Suppressor macrophage (primary cell): ENCODE measurements around the gene KAZN.

Experiments used
- DNase-seq, 4 experiments: peaks; one replicate each; pipeline ENCODE4 v3.0.0-alpha.2; 2020 to 2022

KAZN gene

GRCh38 chr1:14944471-14944985, 346.0 kb downstream of the KAZN start:
- no peak for DNase-seq

DNA sequence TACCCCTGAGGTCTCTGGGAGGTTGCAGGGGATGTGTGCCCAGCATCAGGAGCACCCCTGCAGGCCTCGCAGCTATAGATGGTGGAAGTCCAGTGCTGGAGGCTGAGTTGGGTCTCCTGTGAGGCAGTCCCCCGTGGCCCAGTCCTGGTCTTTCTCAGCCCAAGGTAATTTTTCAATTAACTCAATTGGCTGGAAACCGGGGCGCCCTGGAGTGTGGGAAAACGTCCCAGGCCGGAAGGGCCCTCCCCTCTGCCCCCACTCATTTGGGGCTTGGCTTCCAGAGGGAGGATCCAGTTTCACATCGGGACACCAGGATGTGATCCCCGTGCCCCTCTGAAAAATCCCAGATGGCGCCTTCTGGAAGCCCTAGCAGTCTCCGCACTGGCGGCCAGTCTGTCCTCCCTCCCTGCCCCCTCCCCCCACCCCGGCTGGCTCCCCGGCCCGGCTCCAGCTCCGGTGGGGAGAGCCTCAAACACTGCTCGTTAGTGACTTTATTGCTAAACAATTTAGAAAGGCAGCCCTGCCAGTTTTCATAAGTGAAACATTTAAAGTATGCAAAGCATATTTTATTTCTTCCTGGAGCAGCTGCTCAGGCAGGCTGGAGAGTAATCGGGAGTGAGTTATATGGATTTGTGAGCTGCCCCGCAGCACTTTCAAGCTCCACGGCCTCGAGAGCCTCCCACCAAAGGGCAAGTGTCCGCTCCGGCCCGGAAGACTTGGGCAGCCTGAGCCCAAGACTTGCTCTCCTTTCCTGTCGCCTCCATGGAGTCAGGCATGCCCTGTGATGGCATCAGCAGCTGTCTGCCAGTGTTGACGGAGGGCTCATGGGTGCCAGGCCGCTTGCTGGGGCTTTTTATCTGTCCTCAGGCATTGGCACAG, 346.9 kb downstream of the KAZN start:
- DNase-seq = no peak

DNA sequence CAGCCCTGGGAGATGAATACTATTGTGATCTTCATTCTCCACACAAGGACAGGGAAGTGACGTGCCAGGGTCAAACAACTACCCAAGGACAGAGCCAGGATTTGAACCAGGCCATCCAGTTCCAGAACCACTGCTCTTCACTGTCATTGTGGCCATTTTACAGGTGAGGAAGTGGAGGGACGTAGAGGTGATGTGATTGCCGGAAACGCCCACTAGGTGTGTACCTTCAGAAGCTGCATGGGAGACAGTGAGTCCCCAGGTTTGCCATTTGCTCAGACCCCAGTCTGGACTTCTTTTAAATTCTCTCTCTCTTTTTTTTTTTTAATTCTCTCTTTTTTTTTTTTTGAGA, 347.5 kb downstream of the KAZN start:
- no peak for DNase-seq

DNA sequence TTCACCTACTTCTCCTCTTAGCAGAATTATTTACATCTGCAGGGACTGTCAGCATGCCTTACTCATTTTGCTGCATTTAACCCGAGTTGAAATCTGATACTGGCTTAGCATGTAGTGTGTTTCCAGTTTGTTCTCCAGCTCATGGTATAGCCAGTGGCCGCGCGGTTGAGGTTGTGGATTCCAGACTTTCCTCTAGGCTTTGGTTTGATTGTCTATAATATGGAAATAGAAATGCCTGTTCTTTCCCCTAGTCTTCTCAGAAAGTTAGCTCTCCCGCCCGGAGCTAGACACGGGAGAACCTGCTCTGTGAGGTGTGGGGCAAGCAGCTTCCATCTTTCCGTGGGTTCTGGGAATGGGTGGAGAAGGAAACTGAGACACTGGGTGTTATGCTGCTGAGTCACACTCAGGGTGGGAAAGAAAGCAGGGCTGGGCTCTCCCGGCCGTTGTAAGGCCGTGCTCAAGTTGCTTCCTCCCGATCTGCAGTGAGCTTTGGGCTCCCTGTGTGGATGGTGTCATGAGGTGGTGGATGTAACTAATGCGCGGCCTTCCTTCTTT, 348.3 kb downstream of the KAZN start:
- no peak for DNase-seq

GRCh38 chr1:14947421-14947820, 348.9 kb downstream of the KAZN start:
- DNase-seq = no peak

- no peak for DNase-seq
These were observed 349.7 kb downstream of the KAZN start for GRCh38 chr1:14948112-14948652.

- DNase-seq = no peak
These were observed 350.9 kb downstream of the KAZN start for GRCh38 chr1:14949270-14949835.

DNA sequence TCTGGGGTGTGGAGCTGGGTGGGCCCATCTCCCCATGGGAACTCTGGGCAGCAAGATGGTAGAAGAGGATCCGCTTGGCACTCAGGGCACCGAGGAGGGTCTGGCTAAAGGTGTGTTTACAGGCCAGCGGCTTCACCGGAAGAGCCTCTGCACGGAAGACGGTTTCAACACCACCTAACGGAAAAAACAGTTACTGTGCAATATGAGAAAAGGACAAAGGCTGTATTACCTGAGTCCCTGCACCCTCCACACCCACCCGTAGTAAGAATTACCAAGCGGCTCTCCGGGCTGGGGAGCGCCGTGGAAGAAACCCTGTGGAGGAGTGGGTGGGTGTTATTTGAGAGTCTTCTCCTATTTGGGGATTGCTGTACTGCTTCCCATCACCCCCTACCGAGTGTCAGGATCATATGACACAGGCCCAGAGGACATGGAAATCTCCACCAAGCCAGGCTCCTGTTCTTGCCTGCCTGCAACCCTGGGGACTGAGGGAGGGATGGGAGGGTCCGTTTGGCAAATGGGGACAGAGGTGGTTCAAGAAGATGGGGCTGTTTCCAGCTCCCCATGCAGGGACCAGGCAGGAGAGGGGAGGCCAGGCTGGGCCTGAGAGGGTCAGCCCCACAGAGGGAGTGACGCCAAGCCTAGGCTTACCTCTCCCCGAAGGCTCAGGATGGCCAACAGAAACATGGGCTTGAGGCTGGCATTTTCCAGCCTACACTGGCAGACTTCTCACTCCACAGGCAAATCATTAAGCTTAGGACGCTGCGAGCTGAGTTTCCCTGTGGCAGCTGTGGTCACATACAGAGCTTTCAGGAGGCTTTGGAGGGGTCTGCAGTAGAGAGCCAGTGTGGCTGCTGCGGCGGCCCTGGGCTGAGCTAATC, 351.6 kb downstream of the KAZN start:
- no peak for DNase-seq

GRCh38 chr1:14951766-14952165, 353.3 kb downstream of the KAZN start:
- no peak for DNase-seq

- no peak for DNase-seq
These were observed 354.3 kb downstream of the KAZN start for GRCh38 chr1:14952626-14953314.

DNA sequence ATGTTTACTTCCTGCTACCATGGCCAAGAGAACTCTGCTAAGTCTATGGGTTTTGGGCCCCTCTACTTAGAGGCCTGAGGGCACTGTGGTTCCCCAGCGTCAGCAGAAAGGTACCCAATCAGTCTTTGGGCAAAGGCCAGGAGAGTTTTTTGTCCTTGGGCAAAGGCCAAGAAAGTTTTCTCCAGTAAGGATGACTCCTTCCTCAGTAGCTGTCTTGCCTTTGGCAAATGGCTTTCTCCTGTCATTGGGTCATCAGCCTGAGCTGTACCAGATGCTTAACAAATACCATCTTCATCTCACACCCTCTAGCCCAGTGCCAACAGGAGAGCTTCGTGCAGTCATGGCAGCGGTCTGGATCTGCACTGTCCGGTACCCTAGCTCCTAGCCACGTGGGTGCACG, 355.7 kb downstream of the KAZN start:
- DNase-seq = no peak

DNA sequence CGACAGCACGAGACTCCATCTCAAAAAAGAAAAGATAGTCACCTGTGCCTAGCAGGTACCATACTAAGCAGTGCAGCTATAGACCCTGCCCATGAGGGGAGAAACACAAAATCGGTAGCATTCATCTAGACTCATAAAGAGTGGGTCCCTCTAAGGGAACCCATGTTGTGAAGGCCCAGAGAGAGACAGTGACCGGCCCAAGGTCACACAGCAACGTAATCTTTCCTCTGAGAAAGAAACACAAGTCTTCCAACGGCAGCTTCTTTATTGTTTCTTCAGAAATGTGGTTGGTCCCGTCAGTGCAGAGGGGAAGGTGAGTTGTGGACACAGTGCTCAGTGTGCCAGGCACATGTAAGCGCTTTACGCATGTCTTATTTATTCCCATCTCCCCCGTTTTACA, 356.4 kb downstream of the KAZN start:
- DNase-seq = no peak

GRCh38 chr1:14955402-14955801, 356.9 kb downstream of the KAZN start:
- DNase-seq = no peak

- no peak for DNase-seq
These were observed 357.5 kb downstream of the KAZN start for GRCh38 chr1:14955976-14956375.

DNA sequence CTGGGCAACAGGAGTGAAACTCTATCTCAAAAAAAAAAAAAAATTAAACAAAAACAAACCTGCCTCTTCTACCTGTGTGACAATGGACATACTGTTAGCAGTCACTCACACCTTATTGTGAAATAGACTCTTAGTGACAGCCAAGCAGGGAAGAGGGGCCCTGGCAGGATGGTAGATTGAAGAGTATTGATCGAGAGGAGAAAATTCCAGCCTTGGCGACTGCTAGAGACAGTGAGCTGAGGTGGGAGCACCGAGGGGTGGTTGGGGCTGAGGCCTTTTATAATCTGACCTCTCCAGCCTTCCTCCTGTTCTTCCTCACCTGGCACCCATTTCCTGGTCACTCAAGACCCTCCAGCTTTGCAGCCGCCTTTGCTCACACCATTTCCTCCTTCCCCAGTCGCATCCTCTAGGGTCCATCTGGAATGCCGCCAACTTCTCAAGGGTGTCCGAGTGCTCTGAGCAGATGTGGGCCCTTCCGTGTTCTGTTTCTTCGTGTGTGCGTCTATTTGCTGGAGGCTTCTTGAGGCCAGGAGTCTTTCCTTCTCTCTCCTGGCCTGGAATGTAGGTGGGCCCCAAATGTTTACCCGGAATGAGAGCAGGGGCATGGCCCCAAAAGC, 358.2 kb downstream of the KAZN start:
- no peak for DNase-seq

DNA sequence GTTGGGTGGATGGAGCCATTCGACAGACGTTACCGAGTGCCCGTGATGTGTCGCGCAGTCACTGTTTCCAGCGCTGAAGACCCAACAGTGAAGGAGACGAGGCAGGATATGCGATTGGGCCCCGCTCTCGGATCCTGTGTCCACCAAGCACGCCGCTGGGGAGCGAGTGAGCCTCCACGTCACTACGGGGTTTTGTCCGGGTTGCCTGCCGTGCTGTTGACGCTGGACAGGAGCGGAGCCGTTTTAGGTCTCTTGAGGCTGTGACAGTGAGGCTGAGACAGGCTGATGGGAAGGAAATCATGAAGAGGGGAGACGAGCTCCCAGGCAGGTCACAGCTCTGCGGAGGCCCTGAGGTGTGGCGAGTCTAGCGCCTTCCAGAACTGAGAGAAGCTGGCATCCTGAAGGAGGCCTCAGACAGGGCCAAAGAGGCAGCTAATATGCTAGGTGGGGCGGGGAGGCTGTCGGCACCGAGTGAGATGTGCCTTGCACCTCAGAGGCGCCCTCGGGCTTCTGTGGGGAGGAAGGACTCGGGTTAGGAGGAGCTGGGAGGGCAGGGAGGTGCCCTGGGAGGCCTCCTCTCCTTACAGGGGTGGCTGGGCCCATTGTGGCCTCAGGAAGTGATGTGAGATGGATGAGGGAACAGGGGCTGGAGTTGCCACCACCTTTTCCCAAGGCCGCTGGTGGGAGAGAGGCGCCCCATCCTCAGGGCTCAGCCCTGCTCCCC, 359.1 kb downstream of the KAZN start:
- DNase-seq = no peak

DNA sequence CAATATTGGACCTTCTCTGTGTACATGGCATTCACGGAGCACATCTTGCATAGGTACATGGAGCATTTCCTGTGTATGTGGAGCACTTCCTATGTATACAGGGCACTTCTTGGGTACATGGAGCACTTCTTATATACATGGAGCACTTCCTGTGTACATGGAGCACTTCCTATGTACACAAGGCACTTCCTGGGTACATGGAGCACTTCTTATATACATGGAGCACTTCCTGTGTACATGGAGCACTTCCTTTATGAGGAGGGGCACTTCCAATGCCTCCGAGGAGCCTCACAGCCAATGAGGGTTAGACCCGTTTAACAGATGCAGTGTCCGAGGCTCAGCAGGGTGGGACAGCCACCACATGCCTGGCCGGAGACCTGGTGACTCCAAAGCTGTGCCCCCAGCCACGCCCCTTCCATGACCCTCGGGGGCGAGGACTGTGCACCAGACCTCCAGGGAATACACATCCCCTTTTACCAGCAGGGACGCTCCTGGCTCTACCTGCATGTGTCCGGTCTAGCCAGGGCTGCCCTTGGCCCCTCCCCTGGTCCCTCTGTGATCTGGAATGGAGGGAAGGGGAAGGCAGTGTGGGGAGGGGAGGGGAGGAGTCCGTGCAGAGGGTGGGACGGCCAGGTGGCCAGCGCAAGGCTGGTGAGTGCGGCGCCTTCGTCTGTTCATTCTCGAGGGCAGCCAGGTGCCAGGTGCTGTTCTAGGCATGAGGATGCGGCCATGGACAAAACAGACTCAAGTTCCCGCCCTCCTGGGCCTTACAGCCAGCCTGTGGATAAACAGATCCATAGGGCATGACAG, 360.0 kb downstream of the KAZN start:
- DNase-seq = no peak

GRCh38 chr1:14959059-14959694, 360.7 kb downstream of the KAZN start:
- DNase-seq = no peak

- DNase-seq = peak in 3 of 4 experiments; percentile 17 to 23 (median 22)
These were observed 363.3 kb downstream of the KAZN start for GRCh38 chr1:14961661-14962267.
